HG02642 (cell line): ENCODE results near the gene HEPHL1.
"Not testable (repeated sequence)": the region's sequence is repeated elsewhere in the genome, so short reads cannot be mapped to it uniquely, and the experiment has no call there.

Source experiments
- ATAC-seq: cut with Tn5 transposase; IDR thresholded peaks from one replicate; pipeline ENCODE4 v1.9.1; 2021; ENCODE audit warnings: mild to moderate bottlenecking; ENCODE audit not compliant: unreplicated experiment, poor library complexity

Gene HEPHL1, protein sequence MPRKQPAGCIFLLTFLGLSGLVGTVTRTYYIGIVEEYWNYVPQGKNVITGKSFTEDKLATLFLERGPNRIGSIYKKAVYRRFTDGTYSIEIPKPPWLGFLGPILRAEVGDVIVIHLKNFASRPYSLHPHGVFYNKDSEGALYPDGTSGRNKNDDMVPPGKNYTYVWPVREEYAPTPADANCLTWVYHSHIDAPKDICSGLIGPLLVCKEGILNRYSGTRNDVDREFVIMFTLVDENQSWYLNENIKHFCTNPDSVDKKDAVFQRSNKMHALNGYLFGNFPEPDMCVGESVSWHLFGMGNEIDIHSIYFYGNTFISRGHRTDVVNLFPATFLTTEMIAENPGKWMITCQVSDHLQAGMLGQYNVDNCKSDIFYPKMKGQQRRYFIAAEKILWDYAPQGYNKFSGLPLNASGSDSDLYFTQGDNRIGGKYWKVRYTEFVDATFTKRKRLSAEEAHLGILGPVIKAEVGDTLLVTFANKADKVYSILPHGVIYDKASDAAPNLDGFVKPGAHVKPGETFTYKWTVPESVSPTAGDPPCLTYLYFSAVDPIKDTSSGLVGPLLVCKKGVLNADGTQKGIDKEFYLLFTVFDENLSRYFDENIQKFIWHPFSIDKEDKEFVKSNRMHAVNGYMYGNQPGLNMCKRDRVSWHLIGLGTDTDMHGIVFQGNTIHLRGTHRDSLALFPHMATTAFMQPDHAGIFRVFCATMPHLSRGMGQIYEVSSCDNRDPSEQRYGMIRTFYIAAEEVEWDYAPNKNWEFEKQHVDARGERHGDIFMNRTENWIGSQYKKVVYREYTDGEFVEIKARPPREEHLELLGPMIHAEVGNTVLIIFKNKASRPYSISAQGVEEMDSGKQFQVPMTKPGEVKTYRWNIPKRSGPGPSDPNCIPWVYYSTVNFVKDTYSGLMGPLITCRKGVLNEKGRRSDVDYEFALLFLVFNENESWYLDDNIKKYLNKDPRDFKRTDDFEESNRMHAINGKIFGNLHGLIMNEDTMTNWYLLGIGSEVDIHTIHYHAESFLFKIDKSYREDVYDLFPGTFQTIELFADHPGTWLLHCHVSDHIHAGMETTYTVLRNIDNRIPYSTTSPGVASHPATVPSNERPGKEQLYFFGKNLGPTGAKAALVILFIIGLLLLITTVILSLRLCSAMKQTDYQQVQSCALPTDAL

DNA sequence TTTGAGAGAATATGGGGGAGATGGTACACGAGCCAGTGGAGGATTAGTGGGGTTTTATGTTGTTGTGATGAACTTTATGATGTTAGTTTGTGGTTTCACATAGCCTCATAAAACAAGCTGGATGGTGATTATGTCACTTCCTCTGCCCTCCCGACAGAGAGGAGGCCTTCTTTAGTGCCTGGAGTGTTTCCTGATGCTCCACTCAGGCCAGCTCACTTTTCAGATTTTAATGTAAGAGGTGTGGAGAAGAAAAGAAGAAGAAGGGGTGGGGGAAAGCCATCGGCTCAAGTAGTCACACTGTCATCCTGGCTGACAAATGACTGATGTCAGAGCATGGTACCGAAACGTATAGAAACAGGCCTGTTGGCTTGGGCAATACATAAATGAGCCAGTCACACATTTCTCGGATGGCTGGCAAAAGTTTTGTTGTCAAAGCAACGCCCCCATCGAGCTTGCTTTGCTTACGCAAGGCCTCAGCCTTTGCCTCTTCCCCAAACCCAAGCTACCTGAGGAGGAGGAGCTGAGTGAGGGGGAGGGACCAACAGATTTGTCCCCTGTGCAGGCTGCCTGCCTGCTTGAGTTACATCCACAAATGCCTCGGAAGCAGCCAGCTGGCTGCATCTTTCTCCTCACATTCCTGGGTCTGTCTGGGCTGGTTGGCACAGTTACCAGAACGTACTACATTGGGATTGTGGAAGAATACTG is at the start of gene HEPHL1:
Gene HEPHL1, plus strand, starts transcription at position 578 of the 705 bp plus-strand sequence. Its CDS starts 15 bp downstream, at position 593.
- ATAC-seq: no peak

DNA sequence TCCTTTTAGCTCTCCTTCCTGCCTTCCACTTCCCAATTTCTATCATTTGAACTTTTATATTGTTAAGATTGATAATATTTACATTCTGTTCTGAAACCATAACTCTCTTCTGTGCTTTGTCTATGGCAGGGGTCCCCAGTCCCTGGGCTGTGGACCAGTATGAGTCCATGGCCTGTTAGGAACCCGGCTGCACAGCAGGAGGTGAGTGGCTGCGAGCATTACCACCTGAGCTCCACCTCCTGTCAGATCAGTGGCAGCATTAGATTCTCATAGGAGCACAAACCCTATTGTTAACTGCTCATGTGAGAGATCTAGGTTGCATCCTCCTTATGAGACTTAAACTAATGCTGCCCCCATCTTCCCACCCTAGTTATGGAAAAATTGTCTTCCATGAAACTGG is 48.4 kb upstream of the HEPHL1 start:
- ATAC-seq: no peak

DNA sequence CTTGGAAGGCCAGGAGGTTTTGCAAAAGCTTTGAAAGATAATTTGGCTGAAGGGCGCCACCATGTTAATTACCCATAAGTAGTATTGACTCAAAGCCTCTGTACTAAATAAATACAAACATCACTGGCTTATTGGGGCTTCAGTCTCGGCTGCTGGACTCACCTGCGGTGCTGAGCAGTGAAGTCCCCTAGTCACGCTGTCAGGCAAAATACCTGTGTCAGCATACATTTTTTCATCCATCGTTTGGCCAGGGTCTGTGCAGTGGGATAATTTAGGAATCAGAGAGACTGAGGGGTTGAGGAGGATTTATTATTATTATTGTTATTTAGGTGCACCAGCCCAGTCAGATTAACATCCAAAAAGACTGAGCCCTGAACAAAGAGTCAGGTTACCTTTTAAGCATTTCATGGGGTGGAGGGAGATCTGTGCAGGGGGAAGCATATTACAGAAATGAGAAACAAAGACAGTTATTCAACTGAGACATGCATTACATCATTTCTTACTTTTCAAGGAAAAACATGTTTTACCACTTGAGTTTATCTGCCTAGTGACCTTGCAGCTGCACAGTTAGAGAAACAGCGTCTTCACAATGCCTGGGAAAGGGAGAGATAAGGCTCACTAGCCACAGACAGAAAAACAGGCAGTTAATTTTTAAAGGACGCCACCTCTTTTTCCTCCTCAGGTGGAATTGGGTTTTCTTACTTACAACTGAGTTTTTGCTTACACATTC is 47.7 kb upstream of the HEPHL1 start:
- not testable (repeated sequence) for ATAC-seq

DNA sequence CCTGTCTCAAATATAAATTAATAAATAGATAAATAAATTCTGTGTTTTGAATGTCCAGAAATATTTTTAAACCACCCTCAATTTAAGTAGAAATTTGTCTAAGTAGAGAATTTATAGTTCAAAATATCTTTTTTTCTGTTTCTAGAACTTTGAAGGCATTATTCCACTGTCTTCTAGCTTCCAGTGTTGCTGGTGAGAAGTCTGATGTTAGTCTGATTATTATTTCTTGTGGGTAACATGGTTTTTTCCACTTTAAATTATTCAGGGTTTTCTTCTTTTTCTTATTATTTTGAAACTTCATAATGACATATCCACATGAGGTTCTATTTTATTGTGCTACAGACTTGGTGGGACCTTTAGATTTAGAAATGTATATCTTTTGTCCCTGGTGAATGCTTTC is 46.4 kb upstream of the HEPHL1 start:
- ATAC-seq: no peak

DNA sequence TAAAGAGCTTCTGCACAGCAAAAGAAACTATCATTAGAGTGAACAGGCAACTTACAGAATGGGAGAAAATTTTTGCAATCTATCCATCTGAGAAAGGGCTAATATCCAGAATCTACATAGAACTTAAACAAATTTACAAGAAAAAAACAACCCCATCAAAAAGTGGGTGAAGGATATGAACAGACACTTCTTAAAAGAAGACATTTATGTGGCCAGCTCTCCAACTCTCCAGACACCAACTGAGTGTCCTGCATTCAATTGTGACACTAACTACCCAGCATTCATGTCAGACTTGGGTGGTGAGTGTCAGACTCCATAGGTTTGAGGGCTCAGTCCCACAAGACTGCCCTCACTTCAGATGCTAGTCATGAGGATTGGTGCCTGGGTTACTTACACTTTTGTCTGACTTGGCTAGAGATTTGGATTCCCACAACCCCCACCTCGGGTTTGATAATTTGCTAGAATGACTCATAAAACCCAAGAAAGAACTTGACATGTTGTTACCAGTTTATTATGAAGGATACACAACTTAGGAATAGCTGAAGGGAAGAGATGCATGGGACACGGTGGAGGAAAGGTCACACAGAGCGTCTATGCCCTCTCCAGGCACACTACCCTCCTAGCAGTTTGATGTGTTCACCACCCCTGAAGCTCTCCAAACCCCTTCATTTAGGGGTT is 44.4 kb upstream of the HEPHL1 start:
- ATAC-seq: not testable (repeated sequence)

DNA sequence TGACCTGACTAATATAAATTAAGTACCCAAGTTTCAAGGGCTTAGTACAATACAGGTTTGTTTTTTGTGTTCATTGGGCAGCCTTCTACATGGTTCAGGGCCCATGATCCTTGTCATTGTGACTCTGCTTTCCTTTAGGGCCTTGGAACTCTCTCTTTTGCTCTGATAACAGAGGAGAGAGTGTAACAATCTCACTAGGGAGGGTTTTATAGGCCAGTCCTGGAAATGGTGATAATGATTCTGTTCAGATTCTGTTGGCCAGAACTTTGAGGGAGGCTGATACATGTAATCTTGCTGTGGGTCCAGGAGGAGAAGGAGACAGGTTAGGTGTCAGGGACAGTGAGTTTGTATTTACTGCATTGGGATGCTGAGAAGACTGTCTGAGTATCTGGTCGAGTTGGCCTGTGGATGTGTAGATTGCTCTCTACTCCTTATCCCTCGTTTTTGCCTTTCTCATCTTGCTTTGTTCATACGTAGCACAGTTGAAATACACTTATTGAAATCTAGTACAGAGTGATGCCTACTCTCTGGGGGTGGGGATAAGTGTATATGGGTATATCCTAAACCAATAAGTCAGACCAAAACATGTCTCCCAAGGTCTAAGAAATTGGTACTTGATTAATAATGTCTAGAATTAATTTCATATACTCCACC is 37.5 kb upstream of the HEPHL1 start:
- no peak for ATAC-seq

DNA sequence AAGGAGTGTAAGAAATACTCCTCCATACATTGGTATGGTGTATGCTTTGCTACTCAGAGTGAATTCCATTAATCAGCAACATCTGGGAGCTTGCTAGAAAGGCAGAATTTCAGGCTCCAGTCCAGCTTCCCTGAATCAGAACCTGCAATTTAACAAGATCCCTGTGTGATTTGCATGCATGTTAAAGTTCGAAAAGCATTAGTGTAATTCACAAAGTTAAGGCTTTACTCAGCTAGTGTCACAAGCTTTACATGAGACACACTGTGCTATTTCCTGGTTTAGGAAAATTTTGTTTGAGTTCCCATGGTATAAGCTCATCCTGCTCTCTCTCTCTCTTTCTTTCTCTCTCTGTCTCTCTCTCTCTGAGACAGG is 37.0 kb upstream of the HEPHL1 start:
- no peak for ATAC-seq

DNA sequence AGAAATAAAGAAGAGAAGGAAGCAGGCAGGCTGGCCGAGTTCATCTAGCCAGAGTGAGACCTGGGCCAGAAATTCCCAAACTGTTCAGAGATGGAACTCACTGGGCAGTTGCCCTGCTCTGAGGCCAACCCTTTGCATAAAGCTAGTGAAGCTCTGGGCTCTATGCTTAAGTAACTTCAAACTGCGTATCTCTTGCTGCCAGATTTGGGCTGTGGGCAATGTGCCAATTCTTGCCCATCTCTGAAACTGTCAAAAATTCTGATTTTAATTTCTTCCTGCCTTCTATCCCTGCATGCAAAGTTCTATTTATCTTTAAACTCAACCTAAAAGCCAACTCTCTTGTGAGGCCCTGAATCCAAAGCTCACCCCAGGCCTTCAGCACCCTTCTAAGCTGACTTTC is 36.2 kb upstream of the HEPHL1 start:
- ATAC-seq: no peak

DNA sequence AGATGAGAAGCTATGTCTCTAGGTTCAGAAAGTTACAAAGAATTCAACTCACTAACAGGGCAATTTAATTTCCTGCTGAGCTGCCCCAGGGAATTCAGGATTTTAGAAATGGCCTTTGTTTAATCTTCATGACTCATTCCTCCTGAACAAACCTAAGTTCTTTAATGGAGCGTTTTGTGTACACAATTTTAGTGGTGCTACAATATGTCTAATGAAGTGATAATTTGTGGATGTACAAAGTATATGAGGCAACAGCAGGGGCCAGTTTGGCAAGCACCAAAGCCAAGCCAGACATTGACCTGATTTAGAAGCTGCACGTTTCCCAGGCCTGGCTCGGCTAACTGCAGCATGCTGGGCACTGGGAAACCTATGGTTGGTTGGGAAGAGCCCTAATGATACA is 34.4 kb upstream of the HEPHL1 start:
- no peak for ATAC-seq

DNA sequence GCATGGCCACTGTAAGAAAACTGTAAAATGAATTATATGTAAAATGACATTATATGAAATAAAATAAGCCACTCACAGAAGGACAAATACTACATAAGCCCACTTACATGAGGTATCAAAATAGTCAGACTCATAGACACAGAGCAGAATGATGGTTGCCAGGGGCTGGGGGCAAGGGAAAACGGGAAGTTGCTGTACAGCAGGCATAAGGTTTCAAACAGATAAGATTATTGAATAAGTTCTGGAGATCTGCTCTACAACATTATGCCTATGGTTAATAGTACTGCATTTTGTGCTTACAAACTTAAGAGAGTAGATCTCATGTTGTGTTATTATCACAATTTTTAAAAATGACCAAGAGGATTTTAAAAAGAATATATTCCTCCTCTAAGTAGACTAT is 32.7 kb upstream of the HEPHL1 start:
- no peak for ATAC-seq

DNA sequence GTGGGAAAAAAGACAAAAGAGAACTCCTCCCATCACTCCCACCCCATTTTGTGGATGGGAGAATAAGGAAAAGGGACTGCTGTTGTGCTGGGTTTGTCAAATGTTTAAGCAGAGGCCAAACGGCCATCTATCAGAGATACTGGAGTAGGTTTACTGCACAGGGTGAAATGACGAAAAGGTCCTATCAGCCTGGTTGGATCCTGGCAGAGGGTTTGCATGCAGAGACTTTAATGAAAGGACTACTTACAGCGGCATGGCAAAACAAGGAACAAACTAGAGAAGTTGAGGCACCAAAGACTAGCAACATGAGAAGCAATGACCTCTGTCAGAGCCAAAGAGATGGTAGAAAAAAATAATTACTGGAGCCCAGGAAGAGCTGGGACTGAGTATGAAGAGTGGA is 32.2 kb upstream of the HEPHL1 start:
- ATAC-seq: no peak

DNA sequence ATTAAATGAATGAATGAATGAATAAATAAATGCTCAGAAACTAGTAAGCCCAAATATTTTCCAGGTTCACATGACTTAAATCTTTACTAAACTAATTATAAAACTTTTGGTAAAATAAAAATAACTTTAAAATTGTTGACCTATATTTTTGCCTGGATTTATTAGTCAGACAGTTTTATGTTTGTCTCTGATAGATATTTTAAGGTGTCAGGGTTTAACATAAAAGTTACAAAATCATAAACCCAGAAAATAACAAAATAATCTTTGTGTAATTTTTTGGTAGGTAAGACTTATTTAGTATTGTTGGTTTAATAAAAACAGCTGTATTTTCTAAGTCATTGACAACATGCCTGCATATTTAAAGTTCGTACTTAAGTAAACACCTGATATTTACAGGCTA is 27.4 kb upstream of the HEPHL1 start:
- no peak for ATAC-seq

DNA sequence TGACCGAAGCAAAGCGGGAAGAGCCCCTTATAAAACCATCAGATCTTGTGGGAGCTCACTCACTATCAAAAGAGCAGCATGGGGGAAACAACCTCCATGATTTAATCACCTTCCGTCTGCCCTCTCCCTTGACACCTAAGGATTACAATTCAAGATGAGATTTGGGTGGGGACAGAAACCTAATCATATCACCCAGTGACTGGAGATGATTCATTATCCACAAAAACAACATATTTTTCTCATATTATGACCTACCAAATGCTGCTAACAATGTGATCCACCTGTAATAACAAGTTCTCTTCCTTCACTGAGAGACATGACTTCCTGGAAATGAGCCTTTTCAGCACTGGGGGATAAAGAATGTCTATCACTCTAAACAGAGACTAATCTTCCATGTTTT is 23.4 kb upstream of the HEPHL1 start:
- no peak for ATAC-seq

DNA sequence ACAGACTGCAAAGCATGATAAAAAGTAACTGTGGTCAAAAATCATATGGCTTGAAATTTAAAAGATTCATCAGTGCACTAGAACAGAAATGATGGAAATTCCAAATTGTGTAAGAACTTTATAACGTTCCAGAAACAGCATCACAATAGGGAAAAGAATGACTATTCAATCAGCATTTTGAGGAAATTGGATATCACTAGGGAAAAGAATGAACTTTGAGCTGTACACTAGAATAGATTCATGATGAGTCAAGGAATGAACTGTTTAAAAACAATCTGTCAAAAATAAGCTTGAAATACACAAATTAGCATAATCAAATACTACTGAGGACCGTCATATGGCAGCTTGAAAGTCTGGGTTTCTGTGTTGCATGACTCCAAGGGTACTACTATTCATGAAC is 20.5 kb upstream of the HEPHL1 start:
- ATAC-seq: no peak

DNA sequence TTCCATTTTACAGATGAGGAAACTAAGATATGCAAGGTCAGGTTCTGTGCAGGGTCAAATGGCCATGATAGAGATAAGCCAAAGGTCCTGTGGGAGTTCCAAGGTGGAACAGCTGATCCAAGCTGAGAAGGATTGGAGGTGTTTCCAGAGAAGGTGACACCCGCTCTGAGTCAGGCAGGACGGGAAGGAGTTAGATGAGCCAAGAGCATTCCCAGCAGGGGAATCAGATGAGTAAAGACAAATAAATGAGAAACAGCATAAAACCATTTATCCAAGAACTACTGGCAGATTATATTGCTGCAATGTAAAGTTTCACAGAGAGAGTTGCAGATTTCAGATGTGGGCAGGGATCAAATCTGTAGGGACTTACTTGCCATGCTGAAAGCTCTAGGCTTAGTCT is 18.9 kb upstream of the HEPHL1 start:
- no peak for ATAC-seq

DNA sequence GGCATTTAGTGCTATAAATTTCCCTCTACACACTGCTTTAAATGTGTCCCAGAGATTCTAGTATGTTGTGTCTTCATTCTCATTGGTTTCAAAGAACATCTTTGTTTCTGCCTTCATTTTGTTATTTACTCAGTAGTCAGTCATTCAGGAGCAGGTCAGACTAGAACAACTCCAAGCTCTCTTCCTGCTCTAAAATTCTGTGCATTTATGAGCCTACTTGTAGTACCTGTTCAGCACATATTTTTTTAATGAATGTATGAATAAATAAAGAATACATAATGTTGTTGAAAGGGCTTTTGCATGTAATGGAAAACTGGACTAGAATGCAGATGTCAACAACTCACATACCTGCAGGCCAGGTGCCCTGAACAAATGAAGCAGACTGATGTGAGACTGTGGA is 13.7 kb upstream of the HEPHL1 start:
- no peak for ATAC-seq

DNA sequence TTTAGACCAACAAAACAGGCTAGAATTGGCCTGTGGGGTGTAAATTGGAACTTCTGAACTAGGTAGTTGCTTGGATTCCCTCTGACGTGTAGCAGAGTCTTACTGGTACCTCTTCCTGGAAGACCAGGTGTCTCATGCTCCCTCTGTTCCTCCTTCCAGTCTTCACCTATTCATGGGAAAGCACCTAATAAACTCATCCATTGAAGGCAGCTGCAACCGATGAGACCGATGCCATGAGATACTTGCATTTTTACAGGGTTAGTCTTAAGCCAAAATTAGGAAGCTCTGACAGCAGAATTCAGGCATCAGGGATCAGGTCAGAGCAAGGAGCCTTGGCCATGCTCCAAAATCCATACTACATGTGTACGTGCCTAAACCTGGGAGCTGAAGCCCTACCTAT is 13.2 kb upstream of the HEPHL1 start:
- ATAC-seq: no peak

DNA sequence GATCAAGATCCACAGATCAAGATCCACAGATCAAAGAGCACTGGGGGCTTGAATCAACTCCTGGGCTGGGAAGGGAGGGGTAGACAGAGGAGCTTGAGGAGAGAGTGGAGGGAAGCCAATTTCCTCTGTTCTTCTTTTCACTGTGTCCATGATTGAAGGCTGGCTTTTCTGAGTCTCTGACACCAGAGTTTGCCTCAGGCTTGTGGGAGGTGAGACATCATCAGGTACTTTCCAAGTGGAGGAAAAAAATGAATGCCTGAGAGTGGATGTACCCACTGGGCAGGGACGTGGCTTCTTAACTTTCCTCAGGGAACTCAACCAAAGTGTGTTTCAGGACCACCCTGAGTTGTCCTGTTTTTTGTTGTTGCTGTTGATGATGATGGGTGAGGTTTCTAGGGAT is 11.0 kb upstream of the HEPHL1 start:
- no peak for ATAC-seq

DNA sequence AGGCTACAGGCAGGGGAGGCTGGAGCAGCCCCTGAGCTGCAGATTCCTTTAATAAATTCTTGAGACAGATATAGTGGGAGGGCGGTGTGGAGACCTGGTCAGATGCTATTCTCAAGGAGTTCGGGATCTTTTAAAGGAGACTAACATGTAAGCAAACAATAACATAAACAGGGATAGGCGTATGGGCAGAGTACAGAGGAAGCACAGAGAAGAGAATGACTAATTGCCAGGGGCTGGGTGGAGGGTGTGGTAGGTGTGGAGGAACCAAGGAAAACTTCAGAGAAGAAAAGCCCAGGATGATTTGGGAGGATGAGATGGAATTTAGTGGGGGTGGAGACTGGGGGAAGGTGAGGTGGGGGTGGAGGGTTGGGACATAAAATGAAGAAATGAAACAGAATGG is 9.7 kb upstream of the HEPHL1 start:
- ATAC-seq: no peak
